Posterior cingulate gyrus (tissue), 11 donors: ENCODE results near the gene ERBB2.
A peak's percentile ranks its signal among the peaks of the same experiment; 100 is the strongest.
"Not testable (repeated sequence)": the region's sequence is repeated elsewhere in the genome, so short reads cannot be mapped to it uniquely, and the experiment has no call there.

Source experiments
- DNase-seq, 10 donors: peaks; one replicate each; pipeline versions ENCODE4 v3.0.0 to v3.0.0-alpha.2; 2020 to 2021; ENCODE audit warnings: mixed read lengths in 3 of 10
- intact Hi-C: fragments of 100-400 bp; cut with DNase I; formaldehyde crosslinking; loops from one replicate; pipeline ENCODE4 v1.15.1; 2023

Gene ERBB2

DNA sequence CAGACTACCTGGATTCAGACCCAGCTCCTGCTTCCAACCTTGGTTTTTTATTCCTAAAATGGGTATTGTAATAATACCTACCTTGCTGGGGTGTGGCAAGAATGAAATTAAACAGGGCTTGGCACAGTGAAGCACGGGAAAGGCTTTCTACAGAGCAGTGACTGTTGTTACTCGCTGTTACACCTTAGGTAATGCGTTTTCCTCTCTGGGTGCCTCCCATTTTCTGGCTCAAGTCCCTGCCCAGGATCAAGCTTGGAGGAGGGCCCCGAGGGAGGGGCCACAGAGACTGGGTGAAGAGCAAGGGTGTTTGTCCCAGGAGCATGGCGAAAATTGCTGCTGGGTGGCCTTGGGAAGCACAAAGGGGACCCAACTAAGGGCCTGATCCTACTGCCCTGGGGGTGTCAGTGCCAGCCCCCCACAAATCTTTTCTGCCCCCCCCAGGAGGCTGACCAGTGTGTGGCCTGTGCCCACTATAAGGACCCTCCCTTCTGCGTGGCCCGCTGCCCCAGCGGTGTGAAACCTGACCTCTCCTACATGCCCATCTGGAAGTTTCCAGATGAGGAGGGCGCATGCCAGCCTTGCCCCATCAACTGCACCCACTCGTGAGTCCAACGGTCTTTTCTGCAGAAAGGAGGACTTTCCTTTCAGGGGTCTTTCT, 17.1 kb downstream of the ERBB2 start:
- peak in 1 of 10 donors; percentile 18 for DNase-seq
- intact Hi-C loops, result no loop called here

GRCh38 chr17:39717660-39718059, 17.8 kb downstream of the ERBB2 start:
- intact Hi-C loops, result no loop called here
- no peak for DNase-seq

GRCh38 chr17:39719563-39720355, 19.9 kb downstream of the ERBB2 start:
- intact Hi-C loops, result no loop called here
- no peak for DNase-seq

- intact Hi-C loops, result no loop called here
- DNase-seq, result no peak
Observed at GRCh38 chr17:39722104-39722503, 22.2 kb downstream of the ERBB2 start.

DNA sequence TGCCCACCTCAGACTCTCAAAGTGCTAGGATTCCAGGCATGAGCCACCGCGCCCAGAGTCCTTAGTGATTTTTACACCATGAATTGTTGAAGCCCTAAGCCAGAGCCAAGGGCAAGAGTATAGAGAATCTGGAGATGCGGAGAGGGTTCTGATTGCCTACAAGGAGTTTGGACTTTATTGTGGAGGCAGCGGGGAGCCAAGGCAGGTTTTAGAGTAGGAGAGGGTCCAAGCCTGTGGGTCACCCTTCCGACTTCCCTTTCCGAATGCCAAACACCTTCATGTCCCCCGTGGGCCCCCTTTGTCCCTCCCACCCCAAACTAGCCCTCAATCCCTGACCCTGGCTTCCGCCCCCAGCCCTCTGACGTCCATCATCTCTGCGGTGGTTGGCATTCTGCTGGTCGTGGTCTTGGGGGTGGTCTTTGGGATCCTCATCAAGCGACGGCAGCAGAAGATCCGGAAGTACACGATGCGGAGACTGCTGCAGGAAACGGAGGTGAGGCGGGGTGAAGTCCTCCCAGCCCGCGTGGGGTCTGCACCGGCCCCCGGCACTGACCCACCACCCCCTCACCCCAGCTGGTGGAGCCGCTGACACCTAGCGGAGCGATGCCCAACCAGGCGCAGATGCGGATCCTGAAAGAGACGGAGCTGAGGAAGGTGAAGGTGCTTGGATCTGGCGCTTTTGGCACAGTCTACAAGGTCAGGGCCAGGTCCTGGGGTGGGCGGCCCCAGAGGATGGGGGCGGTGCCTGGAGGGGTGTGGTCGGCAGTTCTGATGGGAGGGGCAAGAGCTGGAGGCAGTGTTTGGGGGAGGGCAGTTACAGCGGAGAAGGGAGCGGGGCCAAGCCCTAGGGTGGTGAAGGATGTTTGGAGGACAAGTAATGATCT, 23.3 kb downstream of the ERBB2 start:
- DNase-seq, result no peak
- intact Hi-C loops, result no loop called here

DNA sequence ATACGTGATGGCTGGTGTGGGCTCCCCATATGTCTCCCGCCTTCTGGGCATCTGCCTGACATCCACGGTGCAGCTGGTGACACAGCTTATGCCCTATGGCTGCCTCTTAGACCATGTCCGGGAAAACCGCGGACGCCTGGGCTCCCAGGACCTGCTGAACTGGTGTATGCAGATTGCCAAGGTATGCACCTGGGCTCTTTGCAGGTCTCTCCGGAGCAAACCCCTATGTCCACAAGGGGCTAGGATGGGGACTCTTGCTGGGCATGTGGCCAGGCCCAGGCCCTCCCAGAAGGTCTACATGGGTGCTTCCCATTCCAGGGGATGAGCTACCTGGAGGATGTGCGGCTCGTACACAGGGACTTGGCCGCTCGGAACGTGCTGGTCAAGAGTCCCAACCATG, 24.9 kb downstream of the ERBB2 start:
- DNase-seq, result no peak
- intact Hi-C loops, result no loop called here

DNA sequence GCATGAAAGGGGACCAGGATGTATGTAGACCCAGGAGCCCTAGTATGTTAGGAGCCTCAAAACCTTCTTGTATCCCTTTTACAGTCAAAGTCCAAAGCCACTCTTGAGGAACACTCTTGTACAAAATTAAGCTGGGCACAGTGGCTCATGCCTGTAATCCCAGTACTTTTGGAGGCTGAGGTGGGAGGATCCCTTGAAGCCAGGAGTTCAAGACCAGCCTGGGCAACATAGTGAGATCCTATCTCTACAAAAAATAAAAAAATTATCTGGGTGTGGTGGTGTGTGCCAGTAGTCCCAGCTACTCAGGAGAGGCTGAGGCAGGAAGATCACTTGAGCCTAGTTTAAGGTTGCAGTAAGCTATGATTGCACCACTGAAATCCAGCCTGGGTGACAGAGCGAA, 26.1 kb downstream of the ERBB2 start:
- DNase-seq, intact Hi-C loops: not testable (repeated sequence)

- intact Hi-C loops, result no loop called here
- DNase-seq, result no peak
Observed at GRCh38 chr17:39726617-39727016, 26.8 kb downstream of the ERBB2 start.

GRCh38 chr17:39727556-39727955, 27.7 kb downstream of the ERBB2 start:
- DNase-seq, result peak in 1 of 10 donors; percentile 83
- intact Hi-C loops, result no loop called here

- intact Hi-C loops, result no loop called here
- DNase-seq, result no peak
Observed at GRCh38 chr17:39729280-39729851, 29.5 kb downstream of the ERBB2 start.

DNA sequence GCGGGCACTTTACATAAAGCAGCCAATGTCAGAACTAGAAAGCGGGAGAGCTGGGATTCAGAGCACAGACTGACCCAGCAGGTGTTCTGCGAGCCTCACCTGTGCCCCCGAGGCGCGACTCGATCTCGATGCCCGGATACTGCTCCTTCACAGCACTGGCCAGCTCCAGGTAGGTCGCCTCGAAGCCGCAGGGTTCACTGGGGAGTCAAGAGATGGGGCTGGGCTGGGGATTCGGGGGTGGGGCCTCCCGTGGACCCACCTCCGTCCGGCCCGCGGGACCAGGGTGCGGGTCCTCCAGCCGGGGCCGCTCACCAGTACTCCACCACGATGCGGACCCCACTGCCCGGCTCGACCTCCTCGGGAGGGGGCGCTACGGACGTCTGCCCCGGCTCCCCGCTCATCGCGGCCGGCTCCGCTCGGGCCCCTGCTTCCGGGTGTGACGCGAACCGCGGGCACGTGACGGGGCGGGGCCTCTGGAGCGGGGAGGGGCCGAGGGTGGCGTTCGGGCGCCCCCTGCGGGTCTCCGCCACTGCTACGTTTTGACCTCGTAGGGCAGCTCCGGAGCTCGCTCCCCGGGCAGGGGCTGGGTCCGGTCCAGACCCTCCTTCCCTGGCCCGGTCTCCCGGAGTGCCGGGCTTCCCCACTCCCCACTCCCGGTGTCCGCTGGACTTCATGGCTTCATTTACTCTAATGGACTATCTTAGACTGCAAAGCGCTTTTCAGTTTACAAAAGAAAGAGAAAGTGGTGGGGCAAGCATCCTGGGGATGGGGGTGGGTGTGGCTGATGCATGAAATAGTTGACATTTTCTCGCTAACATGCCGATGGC, 30.4 kb downstream of the ERBB2 start, which contains the start of gene MIEN1:
Gene MIEN1 (minus strand): TSS at position 438 of the 827 bp plus-strand sequence. CDS start 37 bp downstream, at position 401.
- peak; percentile 87 to 99 (median 94) for DNase-seq
- intact Hi-C loops, result loop anchor here (2.0 to 5.0 kb wide), 2 partner anchors 42 to 108 kb away; partner anchors contain the start of gene PGAP3

- intact Hi-C loops, result loop anchor here (5.0 kb wide), 1 partner anchor 110 kb away; no protein-coding TSS in a partner anchor
- no peak for DNase-seq
Observed at GRCh38 chr17:39732586-39732985, 32.7 kb downstream of the ERBB2 start.

- intact Hi-C loops, result no loop called here
- no peak for DNase-seq
Observed at GRCh38 chr17:39735882-39736281, 36.0 kb downstream of the ERBB2 start.

DNA sequence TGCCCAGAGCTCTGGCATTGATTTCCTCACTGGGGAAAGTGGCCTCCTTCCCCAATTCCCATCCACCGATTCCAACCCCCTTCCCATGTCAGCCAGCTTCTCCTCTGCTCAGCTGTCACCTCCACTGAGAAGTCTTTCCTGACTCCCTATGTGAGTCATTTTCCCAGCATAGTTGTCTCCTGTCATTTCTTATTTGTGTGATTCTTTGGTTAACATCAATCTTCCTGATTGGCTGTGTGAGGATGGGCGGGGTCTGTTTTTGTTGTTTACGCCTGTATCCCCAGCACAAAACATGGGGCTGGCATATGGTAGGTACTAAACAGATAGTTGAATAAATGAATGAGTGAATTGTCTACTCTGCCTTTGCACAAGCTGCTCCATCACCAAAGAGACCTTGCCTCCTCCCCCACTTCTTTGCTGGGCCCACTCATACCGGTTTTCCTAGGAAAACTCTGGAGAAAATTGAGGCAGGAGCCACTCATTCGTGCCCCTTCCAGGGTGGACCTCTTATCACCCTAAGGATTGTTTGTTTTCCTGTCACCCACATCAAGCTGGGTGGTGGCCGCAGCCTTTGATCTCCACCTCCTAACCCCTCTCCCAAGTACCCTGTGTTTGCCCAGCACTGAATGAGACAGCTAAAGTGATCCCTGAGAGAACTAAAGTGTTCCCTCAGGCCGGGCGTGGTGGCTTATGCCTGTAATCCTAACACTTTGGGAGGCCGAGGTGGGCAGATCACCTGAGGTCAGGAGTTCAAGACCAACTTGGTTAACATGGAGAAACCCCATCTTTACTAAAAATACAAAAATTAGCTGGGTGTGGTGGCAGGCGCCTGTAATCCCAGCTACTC, 36.7 kb downstream of the ERBB2 start:
- DNase-seq, result no peak
- intact Hi-C loops, result no loop called here

GRCh38 chr17:39737206-39737759, 37.4 kb downstream of the ERBB2 start:
- DNase-seq, result no peak
- intact Hi-C loops, result no loop called here

GRCh38 chr17:39737760-39738567, 38.1 kb downstream of the ERBB2 start, which contains the start of gene GRB7:
Gene GRB7 (plus strand): TSS chr17:39737938. CDS start chr17:39742302, 4,364 bp downstream.
- DNase-seq, result peak in 1 of 10 donors; percentile 83
- intact Hi-C loops, result no loop called here

DNA sequence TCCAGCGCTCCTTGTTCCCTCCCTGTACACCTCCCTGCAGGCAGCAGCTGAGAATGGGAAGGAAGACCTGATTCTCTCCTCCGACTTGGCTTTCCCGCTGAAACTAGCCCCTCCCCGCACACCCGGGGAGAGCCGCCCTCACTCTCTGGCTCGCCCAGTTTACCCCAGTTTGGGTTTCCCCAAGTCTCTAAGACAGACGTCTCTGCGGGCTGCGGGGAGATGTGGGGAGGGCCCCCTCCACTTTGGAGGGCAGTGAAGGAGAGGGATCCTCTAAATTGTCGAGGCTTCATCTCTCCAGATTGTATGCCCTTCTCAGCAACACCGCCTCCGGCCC, 38.7 kb downstream of the ERBB2 start:
- peak in 2 of 10 donors; percentile 44 to 80 for DNase-seq
- intact Hi-C loops, result no loop called here
